Measurements from ENCODE around the gene NHS.

The NHS gene

DNA sequence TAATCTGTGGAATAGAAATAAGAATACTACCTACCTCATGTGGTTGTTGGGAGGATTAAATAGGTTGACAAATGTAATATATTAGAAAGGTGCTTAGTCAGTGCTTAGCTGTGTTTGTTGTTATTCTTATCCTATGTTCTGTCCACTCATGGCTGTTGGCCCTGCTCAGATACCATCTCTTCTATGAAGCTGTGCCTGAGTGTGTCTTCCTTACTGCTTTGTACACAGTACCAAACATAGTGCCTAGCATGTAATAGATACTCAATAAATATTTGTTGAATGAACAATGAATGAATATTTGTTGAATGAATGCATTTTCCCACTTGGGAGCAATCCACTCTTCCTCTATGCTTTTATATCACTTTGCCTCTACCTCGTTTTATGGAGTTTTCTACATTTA is 57.2 kb downstream of the NHS start:
- TF ChIP-seq, protein P1, sequence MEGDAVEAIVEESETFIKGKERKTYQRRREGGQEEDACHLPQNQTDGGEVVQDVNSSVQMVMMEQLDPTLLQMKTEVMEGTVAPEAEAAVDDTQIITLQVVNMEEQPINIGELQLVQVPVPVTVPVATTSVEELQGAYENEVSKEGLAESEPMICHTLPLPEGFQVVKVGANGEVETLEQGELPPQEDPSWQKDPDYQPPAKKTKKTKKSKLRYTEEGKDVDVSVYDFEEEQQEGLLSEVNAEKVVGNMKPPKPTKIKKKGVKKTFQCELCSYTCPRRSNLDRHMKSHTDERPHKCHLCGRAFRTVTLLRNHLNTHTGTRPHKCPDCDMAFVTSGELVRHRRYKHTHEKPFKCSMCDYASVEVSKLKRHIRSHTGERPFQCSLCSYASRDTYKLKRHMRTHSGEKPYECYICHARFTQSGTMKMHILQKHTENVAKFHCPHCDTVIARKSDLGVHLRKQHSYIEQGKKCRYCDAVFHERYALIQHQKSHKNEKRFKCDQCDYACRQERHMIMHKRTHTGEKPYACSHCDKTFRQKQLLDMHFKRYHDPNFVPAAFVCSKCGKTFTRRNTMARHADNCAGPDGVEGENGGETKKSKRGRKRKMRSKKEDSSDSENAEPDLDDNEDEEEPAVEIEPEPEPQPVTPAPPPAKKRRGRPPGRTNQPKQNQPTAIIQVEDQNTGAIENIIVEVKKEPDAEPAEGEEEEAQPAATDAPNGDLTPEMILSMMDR (IDR thresholded peaks at IDR 0.05): no peak
- H3K27ac ChIP-seq: no peak overlapping the region

DNA sequence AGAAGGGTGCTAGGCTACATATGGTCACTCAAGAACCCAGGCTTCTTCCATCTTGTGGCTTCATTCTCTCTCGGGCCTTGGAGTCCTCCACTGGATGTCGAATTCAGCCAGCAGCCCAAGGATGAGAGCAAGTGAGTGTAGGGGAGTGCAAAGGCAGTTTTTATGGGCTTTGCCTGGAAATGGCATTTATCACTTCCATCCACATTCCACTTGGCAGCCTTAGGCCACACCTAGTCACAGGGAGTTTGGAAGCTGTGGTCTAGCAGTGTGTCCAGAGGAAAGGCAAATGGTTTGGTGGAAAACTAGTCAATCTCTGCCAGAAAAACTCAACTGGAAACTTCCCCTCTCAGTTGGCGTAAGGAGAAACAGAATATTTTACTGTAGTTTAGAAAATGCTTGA is 59.0 kb downstream of the NHS start:
- TF ChIP-seq ZFX (IDR thresholded peaks at IDR 0.05; ENCODE audit: borderline replicate concordance): no peak
- TF ChIP-seq, protein P1 (IDR thresholded peaks at IDR 0.05): no peak
- H3K27ac ChIP-seq: no peak overlapping the region

DNA sequence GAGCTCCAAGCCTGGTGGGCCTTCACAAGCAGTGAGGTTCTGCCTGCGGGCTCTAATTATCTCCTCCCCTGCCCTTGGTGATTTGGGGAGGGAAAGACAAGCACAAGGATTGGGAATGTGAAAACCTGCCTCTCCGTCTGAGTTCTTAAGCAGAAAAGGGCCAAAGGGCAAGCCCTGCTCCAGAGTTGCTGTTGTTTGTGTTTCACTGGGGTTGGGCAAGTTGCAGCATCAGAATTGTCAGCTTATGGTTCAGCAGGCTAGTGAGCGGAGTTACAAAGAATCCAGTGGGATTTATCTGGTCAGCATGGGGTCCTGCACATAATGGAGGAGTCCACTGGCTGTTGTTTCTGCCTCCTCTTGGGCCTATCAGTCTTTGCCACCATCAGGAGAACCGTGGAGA is 60.5 kb downstream of the NHS start:
- TF ChIP-seq, protein P1 (IDR thresholded peaks at IDR 0.05): no peak
- no peak for TF ChIP-seq ZFX (IDR thresholded peaks at IDR 0.05; ENCODE audit: borderline replicate concordance)
- no peak overlapping the region for H3K27ac ChIP-seq

DNA sequence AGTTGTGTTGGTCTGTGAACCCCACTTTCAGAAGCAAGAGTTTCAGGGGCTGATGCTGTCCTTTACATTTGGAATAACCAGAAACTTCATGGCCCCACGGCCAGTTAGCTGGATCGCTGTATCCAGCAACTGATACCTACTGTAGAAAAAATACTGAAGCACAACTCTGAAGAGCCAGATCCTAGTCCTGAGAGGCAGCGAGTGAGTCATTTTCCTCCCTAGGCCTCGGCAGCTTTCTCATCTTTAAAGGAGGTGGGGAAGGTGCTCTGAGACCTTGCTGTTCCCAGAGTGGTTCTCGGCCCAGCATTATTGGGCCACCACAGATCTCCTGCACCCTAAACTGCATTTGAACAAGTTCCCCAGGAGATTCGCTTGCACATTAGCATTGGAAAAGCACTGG is 63.2 kb downstream of the NHS start:
- TF ChIP-seq, protein P1 (IDR thresholded peaks at IDR 0.05): no peak
- H3K27ac ChIP-seq: no peak overlapping the region

DNA sequence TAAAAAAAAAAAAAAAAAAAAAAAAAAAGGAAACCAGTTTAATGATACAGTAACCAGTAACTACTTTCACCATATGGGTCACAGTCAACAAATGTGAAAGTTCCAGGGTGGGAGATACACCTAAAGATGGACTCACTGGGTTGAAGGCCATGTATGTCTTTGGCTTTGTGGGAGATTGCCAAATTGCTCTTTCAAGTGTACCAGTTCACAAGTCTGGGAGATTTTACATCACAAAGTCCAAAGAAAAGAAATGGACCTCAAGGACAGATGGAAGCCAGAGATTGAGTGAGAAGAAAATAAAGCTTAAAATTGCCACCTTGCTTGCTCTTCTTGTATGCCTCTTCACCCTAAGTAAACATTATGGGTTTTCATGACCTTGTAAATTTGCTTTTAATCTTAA is 65.3 kb downstream of the NHS start:
- H3K27ac ChIP-seq: no peak overlapping the region
- TF ChIP-seq, protein P1 (IDR thresholded peaks at IDR 0.05): no peak
- no peak for TF ChIP-seq ZFX (IDR thresholded peaks at IDR 0.05; ENCODE audit: borderline replicate concordance)

DNA sequence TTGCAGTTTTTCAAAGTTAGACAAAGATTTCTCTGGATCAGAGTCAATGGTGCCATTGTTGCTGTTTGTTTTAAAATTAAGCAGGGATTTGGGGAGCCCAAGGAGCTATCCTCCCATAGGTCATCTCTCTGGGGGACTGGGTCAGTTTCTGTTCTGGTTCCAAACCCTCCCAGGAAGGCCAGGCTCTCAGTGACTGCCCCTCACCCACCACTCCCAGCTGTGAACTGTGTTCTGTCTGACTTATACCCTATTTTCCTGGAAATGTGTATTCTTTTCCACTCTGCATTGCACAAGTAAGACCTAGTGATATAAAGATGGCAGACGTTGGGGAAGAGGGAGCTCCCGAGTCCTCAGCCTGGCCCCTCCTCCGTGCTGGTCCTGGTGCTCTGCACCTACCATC is 65.8 kb downstream of the NHS start:
- no peak overlapping the region for H3K27ac ChIP-seq
- TF ChIP-seq ZFX (IDR thresholded peaks at IDR 0.05; ENCODE audit: borderline replicate concordance): no peak
- TF ChIP-seq, protein P1 (IDR thresholded peaks at IDR 0.05): no peak

DNA sequence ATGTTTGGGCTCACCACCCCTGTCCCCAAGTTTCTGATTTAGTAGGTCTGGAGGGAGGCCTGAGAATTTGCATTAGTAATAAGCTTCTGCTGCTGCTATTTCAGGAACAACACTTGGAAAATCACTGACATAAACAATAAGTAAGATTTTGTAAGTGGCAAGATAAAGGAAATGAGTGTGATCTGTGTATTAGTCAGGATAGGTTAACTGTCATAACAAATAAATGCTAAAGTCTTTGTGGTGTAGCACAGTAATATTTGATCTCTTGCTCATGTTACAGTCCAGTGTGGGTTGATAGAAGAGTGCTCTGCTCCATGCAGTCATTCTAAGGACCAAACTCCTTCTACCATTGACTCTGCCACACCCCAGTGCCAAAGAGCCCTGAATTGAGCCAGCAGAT is 67.0 kb downstream of the NHS start:
- no peak overlapping the region for H3K27ac ChIP-seq
- TF ChIP-seq, protein P1 (IDR thresholded peaks at IDR 0.05): no peak
- TF ChIP-seq ZFX (IDR thresholded peaks at IDR 0.05; ENCODE audit: borderline replicate concordance): no peak
